Stimulated activated CD4-positive, alpha-beta T cell treated with anti-CD3 and anti-CD28 coated beads, Interleukin-1b, Interleukin-23, amount 100 ng/mL, for 4 hours (primary cell): Measurements from ENCODE around the gene CREG2.
A peak's percentile ranks its signal among the peaks of the same experiment; 100 is the strongest.

ENCODE experiments used
- DNase-seq, 2 donors: peaks; one replicate each; pipeline ENCODE4 v3.0.0-alpha.2; 2020; ENCODE audit warnings: low read depth in 2 of 2

Gene CREG2, protein sequence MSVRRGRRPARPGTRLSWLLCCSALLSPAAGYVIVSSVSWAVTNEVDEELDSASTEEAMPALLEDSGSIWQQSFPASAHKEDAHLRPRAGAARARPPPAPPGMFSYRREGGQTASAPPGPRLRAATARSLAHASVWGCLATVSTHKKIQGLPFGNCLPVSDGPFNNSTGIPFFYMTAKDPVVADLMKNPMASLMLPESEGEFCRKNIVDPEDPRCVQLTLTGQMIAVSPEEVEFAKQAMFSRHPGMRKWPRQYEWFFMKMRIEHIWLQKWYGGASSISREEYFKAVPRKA

DNA sequence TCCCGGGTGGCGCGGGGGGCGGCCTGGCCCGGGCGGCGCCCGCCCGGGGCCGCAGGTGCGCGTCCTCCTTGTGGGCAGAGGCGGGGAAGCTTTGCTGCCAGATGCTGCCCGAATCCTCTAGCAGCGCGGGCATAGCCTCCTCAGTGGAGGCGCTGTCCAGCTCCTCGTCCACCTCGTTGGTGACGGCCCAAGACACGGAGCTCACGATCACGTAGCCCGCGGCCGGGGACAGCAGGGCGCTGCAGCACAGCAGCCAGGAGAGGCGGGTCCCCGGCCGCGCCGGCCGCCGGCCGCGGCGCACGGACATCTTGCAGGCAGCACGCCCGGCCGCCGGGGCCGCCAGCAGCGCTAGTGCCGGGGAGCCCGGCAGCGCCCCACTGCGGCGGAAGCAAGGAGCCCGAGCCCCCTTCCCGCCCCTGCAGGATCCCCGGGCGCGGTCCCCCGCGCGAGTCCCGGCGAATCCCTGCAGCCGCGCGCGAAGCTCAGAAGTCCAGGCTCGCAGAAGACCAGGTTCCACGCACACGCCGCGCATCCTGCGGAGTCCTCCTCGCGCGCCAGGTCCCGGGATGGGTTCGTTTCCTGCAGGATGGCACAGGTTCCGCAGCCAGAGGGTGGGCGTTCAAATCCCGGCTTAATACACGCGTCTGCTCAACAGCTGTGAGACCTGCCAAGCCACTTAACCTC is at the start of gene CREG2:
Gene CREG2 (minus strand): TSS at position 353 of the 684 bp plus-strand sequence. CDS start 46 bp downstream, at position 307.
- DNase-seq, result peak; percentile 14 to 39

DNA sequence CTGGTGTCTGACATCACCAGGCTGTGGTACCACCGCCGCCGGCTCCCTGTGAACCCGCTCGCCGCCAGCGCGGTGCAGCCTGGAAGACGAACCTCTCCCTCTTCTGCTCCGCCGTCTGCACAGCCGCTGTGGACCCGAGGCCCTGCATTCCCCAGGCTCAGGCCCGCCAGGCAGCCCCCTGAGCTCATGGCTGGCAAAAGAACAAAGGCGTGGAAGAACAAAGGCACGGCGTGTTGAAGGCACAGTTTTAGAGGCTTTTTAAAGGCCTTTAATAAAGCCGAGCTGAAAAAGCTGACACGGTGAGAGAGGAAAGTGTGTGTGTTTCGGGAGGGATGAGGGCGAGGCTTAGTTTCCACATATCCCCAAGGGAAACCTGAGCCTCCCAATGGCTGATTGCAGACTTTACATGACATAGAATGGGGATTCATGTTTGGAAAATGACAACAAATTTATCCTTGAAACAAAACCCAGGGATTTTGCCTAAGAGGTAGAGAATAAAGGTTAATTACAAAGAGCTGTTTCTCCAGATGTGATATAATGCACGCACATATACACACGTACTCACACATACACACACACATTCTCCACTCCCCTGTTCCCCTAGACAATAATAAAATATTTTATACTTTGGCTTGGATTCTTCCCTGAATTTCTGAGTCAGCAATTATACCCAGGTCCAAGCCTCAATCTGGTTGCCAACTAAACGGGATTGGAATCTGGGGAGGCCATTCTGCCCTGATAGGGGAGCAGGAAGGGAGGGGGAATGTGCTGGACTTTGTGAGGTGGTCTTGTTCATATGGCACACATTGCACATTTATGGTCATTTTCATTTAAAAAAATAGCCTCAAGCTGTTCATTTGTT is 47.9 kb upstream of the CREG2 start:
- DNase-seq, result no peak

DNA sequence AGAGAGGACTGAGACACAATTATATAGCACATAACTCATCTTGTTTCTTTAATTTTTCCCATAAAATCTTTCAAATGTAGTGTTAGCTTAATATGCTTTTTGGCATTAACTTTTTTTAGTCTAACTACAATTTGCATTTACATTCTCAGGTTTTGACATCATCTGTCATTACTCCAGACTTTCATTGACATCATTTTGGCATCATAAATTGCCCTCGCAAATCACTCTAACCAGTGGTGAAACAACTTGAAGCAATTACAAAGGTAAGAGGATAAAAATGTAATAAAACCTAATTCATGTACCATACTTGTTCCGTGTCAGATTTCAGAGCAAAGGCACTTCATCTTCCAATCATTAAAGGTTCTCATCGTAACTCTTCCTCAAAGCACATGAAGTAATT is 46.2 kb upstream of the CREG2 start:
- no peak for DNase-seq

DNA sequence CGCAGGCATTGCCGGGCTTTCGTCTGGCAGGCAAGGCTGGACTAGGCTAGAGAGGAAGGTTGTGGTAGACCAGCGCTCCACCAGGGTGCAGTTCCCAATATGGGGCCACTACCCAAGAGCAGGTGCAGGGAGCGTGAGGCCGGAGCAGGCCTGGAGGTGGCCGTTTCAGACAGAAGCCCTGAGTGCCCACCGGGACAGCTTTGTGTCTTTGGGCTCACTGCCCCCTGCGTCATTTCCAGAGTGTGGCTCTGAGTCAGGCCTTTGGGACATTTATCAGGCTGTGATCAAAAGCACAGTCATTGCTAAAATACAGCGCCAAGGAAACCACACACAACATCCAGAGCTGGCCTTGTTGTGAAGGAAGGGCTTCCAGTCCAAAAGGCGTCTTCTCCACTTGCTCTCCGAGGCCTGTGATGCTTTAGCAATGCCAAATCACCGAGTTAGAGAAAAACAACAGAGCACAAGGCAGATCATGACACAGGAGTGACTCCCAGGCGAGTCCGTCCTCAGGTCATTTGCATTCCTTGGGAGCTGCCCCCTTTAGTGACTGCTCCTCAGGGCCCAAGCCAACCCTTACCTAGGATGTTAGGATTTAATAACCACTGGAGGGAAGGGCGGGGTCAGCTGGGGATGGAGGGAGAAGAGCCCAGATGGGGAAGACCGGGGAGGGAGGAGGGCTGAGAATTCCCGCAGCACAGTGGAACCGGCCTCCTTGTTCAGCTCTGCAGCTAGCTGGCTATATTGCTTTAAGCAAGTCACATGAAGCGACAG is 45.3 kb upstream of the CREG2 start:
- DNase-seq, result no peak

DNA sequence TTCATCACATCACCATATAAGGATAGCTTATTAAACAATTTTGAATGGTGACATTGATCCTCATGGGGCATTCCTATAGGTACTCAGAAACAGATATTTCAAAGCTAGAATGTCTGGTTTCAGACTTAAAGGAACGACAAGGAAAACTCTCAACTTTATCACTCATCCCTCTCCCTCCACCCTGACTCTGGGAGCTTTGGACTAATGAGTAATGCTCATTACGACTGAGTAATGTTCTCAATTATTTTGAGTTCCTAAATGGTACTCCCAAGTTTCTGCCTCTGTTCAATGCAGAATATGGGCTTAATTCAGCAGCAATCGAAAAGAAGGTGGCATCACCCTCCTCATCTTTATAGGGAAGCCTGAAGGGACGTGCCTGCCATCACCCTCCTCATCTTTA is 44.2 kb upstream of the CREG2 start:
- no peak for DNase-seq

DNA sequence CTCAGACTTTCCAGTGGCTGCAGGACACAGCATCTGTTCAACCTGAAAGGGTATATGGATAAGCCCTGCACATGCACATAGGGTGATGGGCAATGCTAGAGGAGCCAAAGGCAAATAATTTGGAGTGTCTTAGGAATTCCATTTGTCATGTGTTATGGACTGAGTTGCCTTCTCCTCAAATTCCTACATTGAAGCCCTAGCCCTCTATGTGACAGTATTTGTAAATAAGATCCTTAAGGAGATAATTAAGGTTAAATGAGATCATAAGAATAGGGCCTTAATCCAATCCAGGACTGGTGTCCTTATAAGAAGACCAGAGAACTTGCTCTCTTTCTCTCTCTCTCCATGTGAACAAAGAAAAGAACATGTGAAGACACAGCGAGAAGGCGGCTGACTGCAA is 42.9 kb upstream of the CREG2 start:
- no peak for DNase-seq

DNA sequence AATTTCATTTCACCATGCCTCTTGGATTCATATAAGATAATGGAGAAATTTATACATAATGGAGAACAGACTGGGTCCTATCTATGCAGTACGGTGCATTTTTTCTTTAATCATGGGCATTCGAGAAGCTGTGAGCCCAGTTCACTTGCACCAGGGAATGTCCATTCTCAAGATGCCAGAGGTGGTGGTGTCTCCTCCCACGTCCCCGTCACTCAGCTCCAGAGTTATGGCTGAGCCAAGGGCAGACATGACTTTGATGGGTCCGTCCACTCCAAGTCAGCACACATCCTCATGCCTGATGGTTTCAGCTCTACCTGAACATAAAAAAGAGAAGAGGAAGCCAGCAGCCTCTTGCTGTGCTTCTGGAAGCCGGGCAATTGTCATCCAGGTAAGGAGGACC is 42.1 kb upstream of the CREG2 start:
- no peak for DNase-seq

DNA sequence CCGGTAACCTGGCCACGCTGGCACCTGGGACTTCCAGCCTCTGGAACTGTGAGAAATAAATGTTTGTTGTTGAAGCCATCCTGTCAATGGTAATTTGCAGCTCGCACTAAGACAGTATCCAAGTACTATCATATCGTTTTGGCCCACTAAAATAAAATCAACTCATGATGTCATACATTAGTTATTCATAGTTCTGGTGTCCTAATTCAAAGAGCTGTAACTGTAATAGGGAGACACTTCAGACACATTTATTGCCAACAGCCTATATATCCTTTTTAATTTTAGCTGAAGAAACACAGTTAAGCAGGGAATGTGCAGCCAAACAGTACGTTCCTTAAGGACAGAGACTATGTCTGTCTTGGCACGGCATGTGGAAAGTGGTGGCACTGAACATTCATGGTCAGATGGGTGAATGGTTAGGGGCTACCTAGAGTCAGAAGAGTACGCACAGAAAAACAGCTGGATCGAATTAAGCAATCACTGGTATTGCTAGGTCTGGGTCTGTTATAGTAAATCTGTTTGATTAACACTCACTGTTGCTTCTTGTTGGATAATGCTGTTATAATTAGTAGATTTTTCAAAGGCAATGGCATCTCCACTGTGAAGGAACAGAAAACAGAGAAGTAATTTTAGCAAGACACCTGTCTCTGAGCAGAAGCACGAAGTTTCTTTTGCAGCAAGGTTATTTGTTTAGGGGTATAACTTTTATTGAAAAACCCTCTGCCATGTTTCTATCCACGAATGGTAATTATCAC is 41.3 kb upstream of the CREG2 start:
- no peak for DNase-seq

DNA sequence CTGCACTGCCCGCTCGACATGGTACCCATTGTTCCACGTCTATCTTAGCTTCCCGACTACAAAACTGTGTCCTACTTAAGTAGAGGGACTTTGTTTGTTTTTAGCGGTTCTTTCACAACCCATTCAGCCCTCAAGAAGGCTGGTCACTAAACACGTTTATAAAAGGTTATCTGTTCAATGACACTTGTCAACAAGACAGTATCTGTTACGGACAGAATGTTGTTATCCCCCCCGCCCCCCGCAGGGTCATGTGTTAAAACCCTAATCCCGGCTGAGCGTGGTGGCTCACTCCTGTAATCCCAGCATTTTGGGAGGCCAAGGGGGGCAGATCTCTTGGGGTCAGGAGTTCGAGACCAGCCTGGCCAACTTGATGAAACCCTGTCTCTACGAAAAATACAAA is 40.4 kb upstream of the CREG2 start:
- no peak for DNase-seq

DNA sequence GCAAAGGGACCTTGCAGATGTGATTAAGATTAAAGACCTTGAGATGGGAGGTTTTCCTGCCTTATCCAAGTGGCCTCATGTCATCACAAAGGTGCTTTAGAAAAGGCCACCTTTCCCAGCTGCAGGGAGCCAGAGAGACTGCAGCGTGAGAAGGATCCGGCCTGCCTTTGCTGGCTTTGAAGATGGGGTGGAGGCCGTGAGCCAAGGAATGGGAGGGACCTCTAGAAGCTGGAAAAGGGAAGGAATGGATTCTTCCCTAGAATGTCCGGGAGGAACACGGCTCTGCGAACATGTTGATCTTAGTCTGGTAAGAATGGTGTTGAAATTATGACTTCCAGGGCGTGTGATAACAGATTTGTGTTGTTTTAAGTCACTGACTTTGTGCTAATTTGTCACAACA is 39.9 kb upstream of the CREG2 start:
- no peak for DNase-seq

DNA sequence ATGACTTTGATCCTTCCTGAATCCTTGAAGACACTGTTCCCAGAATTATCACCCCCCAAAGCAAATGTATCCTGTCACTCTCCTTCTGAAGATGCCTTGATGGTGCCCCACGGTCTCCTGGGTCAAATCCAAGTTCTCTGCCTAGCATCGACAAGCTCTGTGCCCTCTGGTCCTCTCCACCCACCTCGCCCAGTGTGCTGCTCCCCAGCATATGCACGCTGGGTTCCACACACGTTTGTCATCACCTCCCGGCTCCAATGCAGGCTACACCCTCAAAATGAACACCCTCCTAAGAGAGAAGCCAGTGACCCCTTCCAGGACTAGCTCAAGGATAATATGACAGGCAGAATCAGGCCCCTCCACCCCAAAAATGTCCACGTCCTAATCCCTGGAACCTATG is 39.5 kb upstream of the CREG2 start:
- no peak for DNase-seq

DNA sequence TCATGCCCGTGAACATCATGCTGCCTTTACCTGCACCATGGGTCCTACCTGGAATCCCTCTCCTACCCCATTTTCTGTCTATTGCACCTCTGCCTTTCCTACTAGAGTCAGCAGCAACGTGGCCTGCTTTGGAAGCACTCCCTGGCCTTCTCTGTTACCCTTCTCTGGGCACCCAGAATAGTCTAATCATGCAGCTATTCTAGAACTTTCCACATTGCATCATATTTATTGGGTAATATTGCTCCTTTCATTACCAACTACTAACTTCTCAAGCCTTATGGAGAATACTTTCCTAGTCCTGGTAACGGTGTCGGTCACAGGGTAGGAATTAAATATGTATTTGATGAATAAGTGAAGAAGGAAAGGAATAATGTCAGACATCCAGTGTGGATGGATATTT is 33.3 kb upstream of the CREG2 start:
- no peak for DNase-seq

DNA sequence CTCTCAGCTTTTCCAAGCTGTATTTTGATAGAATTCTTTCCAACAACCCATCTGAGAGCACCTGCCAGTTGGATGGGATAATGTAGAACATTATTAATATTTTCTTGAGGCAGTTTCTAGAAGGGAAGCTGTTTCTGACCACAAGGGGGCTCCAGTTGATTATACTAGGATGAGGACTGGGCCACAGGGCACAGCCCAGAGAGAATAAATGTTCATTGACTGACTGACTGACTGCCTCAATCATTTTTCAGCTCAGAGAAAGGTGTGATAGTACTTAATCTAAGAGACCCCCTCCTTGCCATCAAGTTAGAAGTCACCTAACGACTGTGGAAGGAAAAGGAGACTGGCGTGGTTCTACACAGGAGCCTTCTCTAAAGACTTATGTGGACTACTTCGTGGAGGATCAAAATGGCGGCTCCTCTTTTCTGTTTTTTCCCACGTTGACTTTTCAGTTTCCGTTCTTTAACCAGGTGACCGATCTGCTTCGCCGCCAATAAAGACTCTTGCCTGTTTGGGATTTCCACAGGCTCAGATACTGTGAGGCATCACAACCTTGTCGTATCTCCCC is 31.9 kb upstream of the CREG2 start:
- DNase-seq, result peak; percentile 18 to 60

DNA sequence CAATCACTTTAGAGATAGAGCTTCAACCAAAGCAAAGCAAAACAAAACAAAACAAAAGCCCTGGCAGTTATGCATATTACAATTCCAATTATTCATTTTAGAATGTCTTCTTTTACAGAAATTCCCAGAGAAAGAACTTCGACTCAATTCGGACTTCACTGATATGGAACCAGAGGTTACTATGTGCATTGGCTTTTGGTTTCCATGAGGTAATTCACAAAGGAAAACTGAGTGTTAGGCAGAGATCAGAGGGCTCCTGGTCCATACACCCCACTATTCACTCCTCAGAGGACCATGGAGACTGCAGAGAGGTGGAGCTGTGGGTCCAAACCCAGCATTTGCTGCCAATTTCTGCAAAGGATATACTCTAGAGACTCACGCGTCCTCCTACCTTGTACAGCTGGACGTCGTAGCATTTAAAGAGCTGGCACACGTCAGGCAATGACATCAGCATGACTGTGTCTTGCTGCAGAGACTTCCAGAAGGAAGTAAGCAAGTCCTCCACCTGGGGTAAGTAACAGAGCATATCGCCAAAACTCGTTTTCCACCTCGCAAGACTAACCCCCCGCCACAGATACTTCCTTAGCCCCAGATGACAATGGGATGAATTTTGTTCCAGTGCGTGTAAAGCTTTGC is 31.3 kb upstream of the CREG2 start:
- DNase-seq, result no peak

DNA sequence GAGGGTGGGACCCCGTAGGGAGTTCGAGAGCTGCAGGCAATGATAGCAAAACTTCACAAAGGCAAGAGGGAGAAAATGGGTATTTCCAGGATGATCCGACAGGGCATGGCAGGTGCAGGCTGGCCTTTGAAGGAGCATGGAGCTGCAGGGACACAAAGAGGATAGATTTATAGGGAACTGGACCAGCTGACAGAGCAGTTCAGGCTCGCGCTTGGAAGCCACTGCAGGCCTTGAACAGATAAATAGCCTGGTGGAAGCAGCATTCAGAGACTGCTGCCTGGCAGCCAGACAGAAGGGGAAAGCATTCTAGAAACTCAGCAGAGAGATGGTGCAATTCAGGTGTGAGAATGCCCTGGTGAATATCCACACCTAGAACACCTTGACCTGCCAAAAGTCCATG is 29.3 kb upstream of the CREG2 start:
- DNase-seq, result no peak

DNA sequence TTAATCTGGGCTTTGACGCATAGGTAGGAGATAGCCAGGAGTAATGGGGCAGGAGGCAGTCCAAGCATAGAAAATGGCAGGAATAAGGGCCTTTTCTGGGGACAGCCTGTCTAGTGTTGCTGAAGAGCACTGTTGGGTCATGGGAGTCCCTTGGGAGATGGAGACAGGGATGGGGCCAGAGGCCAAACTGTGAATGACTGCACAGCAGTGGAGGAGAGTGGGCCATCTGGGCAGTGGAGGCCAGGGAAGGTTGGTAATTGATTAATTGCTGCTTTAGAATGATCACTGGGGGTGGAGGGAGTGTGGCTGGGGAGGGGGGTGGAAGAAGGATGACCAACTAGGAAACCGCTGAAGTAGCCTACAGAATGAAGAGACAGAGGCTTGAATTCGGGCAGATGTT is 28.6 kb upstream of the CREG2 start:
- DNase-seq, result no peak

DNA sequence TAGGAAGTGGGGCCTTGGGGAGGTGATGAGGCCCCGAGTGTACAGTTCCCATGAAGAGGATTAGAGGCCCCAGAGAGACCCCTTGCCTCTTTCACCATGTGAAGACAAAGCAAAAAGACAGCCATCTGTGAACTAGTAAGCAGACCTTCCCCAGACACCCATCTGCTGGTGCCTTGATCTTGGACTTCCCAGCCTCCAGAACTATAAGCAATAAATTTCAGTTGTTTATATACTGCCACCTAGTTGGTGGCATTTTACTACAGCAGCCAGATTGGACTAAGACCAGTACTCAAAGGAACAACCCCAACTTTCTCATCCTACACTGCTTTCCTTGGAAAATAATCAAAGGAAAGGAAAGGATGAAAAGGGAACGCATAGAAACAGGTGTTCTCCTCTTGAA is 27.9 kb upstream of the CREG2 start:
- no peak for DNase-seq

DNA sequence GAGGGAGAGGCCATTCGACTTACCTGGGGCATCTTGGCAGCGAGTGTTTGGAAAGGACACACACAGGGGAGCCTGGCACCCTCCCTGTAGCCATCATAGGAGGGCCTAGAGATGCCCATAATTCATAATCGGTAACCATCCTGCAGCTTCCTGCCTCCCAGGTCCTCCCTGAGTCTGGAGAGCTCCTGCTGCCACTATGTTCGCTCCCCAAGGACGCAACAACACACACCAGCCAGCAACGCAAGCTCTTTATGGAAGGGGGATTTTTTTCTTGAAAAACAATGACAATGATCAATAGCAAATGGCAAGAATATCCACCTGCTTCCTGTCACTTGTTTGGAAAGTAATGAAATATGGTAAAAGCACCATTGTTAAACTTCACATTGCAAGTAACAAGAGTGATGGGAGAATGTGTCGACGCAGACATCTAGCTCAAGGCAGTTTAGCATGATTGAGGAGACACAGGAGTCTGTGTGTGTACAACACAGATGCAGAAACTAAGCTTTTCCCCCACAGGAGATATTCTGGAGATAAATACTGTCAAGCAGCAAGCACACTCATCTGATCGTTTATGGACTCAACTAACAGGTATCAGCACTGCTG is 24.9 kb upstream of the CREG2 start:
- DNase-seq, result no peak

DNA sequence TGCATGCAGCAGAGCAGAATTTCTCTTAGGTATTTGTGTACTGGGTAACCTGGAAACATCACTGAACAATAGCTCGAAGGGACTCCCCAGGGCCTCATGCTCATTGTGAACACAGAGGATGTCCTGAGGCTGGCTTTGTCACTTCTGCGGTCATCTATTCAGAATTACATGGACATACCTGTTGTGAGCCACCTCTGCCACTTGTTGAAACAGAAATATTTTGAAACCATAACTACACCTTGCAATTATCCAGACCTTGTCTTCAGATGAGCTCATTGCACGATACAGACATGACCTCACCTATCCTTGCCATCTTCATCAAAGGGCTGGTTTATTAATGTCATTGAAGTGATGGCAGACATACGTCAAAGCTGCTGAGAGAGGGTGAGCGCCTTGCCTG is 23.4 kb upstream of the CREG2 start:
- DNase-seq, result no peak

DNA sequence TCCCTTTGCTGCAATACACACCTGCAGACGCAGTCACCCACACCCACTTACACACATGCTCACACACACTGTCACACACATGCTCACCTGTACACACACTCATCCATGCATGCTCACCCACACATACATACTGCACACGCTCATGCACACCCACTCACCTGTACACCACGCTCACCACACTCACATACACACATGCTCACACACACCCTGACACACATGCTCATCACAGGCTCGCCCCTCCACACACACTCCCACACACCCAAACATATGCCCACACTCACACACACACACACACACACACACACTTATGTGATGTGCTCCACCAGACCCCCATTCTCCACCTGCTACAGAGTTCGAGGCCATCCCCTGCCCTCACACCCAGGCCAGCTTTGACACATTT is 22.8 kb upstream of the CREG2 start:
- DNase-seq, result no peak
